MM.1S (cell line): ENCODE measurements around the gene ERVV-1.

ENCODE experiments used
- CTCF ChIP-seq: fragments of 300-600 bp; sonication (generic); IDR thresholded peaks from 2 replicates; pipeline ENCODE4 v1.5.1; 2016; ENCODE audit warnings: antibody characterized with exemption, low read length, mixed read lengths
- EZH2 ChIP-seq: fragments of 300-600 bp; sonication (generic); optimal IDR thresholded peaks from 2 replicates; pipeline ENCODE3; 2017; ENCODE audit warnings: low read depth, mild to moderate bottlenecking, antibody characterized with exemption, low read length, mixed read lengths
- EZH2phosphoT487 ChIP-seq: fragments of 300-600 bp; sonication (generic); IDR thresholded peaks from 2 replicates; pipeline ENCODE4 v1.6.1; 2018; ENCODE audit warnings: antibody characterized with exemption, low read length

DNA sequence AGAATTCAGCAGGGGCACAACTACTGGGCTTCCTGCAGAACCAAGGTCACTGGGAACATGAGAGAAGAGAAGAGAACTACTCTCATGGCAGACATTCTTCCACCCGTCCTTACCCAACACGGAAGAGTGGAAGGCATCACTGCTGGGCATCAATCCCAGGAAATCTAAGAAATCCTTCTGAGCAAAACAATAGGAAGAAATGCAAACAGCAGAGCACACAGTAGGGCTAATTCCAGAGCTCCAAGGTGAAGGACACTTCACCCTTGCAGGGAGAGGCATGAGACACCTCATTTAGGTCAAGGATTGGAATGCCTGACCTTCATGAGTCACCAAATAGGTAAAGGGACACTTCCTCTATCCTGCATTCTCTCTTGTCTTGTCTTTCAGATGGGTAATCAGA is 33.7 kb downstream of the ERVV-1 start:
- TF ChIP-seq CTCF: no peak
- TF ChIP-seq EZH2phosphoT487: no peak
- no peak for TF ChIP-seq EZH2
